ENCODE measurements around the gene SH3RF2. TPM values are rescaled to one million over a fixed set of nuclear protein-coding genes. Genes with fewer than 3 reads are reported as not detected.

SH3RF2 gene
- total and polyA plus RNA-seq, 2 donors (not counting 3 experiments of a cell fraction or from before 2014, with no cell fraction given), result 0.54 to 0.84 TPM

GRCh38 chr5:146026307-146027010, 90.1 kb downstream of the SH3RF2 start:
- ChIA-PET POLR2A (no interaction called here), CTCF (interaction anchor here (2.6 kb wide), 1 partner anchor 15 kb away, joined by 9 read pairs; no protein-coding TSS in a partner anchor)
- Histone ChIP-seq H3K4me1 (ENCODE audit: control insufficient read depth, extremely low read depth, insufficient read depth, low read length) (no peaks in the 10 kb centered on the region), H3K4me2 (ENCODE audit: insufficient read depth, low read length) (no peak overlapping the region), H3K9me1 (replicated peaks; ENCODE audit: control insufficient read depth, extremely low read depth, insufficient read depth, low read length) (no peaks in the 10 kb centered on the region), H3K36me3 (ENCODE audit: control insufficient read depth in 2 of 2, extremely low read depth in 1 of 2, insufficient read depth in 2 of 2, low read length in 2 of 2) (no peaks in the 10 kb centered on the region), H3K27ac (ENCODE audit: insufficient read depth, low read depth, low read length) (no peak overlapping the region), H3K79me2 (ENCODE audit: control insufficient read depth, insufficient read depth, low read length) (no peaks in the 10 kb centered on the region), H3K9me3 (replicated peaks; ENCODE audit: control insufficient read depth, insufficient read depth, low read length) (no peaks in the 10 kb centered on the region), H3K27me3 (ENCODE audit: control insufficient read depth in 2 of 2, insufficient read depth in 2 of 2, low read length in 2 of 2) (no peaks in the 10 kb centered on the region), H2AFZ (ENCODE audit: low read depth, low read length) (no peak overlapping the region), H3K4me3 (replicated peaks in 1 of 3; ENCODE audit: insufficient read depth in 1 of 3, low read depth in 1 of 3, low read length in 3 of 3) (no peak overlapping the region), H4K20me1 (replicated peaks; ENCODE audit: control insufficient read depth, extremely low read depth, insufficient read depth, low read length) (no peaks in the 10 kb centered on the region), H3K9ac (replicated peaks; ENCODE audit: extremely low read depth, insufficient read depth, low read length) (no peak overlapping the region)
- intact Hi-C loops (cut with micrococcal nuclease) (no loop called here), dilution Hi-C loops (cut with MboI; ENCODE audit: extremely low pct_ligation_motif_present, low sequenced_read_pairs) (no loop called here)
- TF ChIP-seq CTCF (IDR thresholded peaks at IDR 0.05; ENCODE audit: extremely low read depth in 1 of 2, insufficient read depth in 1 of 2, low read depth in 1 of 2, low read length in 2 of 2), result no peak
- TF ChIP-seq MAX (IDR thresholded peaks at IDR 0.05; ENCODE audit: insufficient read depth, insufficient read length), result no peak
- TF ChIP-seq GATA2 (IDR thresholded peaks at IDR 0.05; ENCODE audit: insufficient read depth, insufficient read length, low read depth, low read length), result no peak
- no peak for TF ChIP-seq EZH2 (IDR thresholded peaks at IDR 0.05; ENCODE audit: borderline replicate concordance, low read depth, low read length, severe bottlenecking)
- no peak for TF ChIP-seq JUN (IDR thresholded peaks at IDR 0.05; ENCODE audit: borderline replicate concordance, insufficient read depth, insufficient read length, low read depth)
- no peak for TF ChIP-seq FOS (IDR thresholded peaks at IDR 0.05; ENCODE audit: borderline replicate concordance, insufficient read depth, low read length)
- no peak for TF ChIP-seq POLR2AphosphoS5 (IDR thresholded peaks at IDR 0.05; ENCODE audit: insufficient read depth, low read depth, low read length)
- no TSS peak for BruUV-seq (replicated peaks)
- FAIRE-seq (no peak), DNase-seq (ENCODE audit: low read depth, low spot score) (no peak)
